GM12878 (cell line): Measurements from ENCODE around the gene PKD1. TPM values are rescaled to one million over a fixed set of nuclear protein-coding genes. Genes with fewer than 3 reads are reported as not detected.
"Not testable (repeated sequence)": the region's sequence is repeated elsewhere in the genome, so short reads cannot be mapped to it uniquely, and the experiment has no call there.

Source experiments
- ATAC-seq: fragments of 200-7000 bp; cut with Tn5 transposase; 3 replicates; pipeline ENCODE4 v1.9.1; 2020; ENCODE audit warnings: mild to moderate bottlenecking, moderate library complexity
- BruUV-seq: library from RNA; stranded (reverse); fragments of 400-500 nt; replicated peaks from 2 replicates; lab custom pipeline; 2021; lab: Mats Ljungman, UMichigan
- CTCF ChIA-PET: fragments of 300-600 bp; sonication (Branson Sonifier 250); formaldehyde crosslinking; extraction: SDS; loops from one replicate; lab custom pipeline; 2021; ENCODE audit warnings: inconsistent platforms; lab: Yijun Ruan, JAX
- POLR2A ChIA-PET: fragments of 350-600 bp; formaldehyde crosslinking; extraction: SDS; loops from one replicate; lab custom pipeline; 2021; ENCODE audit warnings: inconsistent platforms; lab: Charles Lee
- RAD21 ChIA-PET: fragments of 300-600 bp; sonication (Branson Sonifier 250); formaldehyde crosslinking; loops from one replicate; lab custom pipeline; 2023; ENCODE audit warnings: antibody characterized with exemption; ENCODE audit not compliant: unreplicated experiment; lab: Charles Lee
- SMC1A ChIA-PET: fragments of 300-600 bp; sonication (Branson Sonifier 250); formaldehyde crosslinking; loops from one replicate; lab custom pipeline; 2023; ENCODE audit not compliant: unreplicated experiment, uncharacterized antibody; lab: Charles Lee
- DNase-seq: peaks from one replicate; pipeline ENCODE4 v3.0.0-alpha.2; 2011; ENCODE audit warnings: low read depth, low spot score
- FAIRE-seq: peaks from 3 replicates; lab custom pipeline; 2011; peaks lifted over from hg19 to GRCh38; lab: Jason Lieb, UNC
- H2AFZ ChIP-seq: 2 replicates; pipeline ENCODE4 v1.6.0; 2011; ENCODE audit warnings: low read depth, low read length, control low read depth; ENCODE audit not compliant: control insufficient read depth
- H3K27ac ChIP-seq: 2 replicates; pipeline ENCODE4 v1.5.1; 2011; ENCODE audit warnings: control low read depth; ENCODE audit not compliant: control insufficient read depth, insufficient read depth
- H3K27me3 ChIP-seq, 2 experiments: replicated peaks in 1 of 2; 2 replicates each; pipeline versions ENCODE4 v1.6.0 to v1.6.1; 2011; ENCODE audit warnings: low read length in 1 of 2; ENCODE audit not compliant: control insufficient read depth in 2 of 2, insufficient read depth in 2 of 2
- H3K36me3 ChIP-seq, 2 experiments: 2 replicates each; pipeline ENCODE4 v1.5.1; 2011; ENCODE audit warnings: low read length in 1 of 2; ENCODE audit not compliant: control insufficient read depth in 2 of 2, insufficient read depth in 2 of 2
- H3K4me1 ChIP-seq: 2 replicates; pipeline ENCODE4 v1.6.1; 2011; ENCODE audit warnings: mild to moderate bottlenecking, low read length, moderate library complexity, mixed read lengths; ENCODE audit not compliant: control insufficient read depth, insufficient read depth
- H3K4me2 ChIP-seq: 2 replicates; pipeline ENCODE4 v1.6.0; 2011; ENCODE audit warnings: control low read depth; ENCODE audit not compliant: control insufficient read depth, insufficient read depth
- H3K4me3 ChIP-seq: fragments of 200-600 bp; sonication (generic); 2 replicates; pipeline ENCODE4 v1.5.1; 2016
- H3K79me2 ChIP-seq: 2 replicates; pipeline ENCODE4 v1.6.0; 2011; ENCODE audit warnings: low read length; ENCODE audit not compliant: control insufficient read depth, insufficient read depth
- H3K9ac ChIP-seq: 2 replicates; pipeline ENCODE4 v1.8.0; 2011; ENCODE audit warnings: low read length, control low read depth, mixed read lengths; ENCODE audit not compliant: control insufficient read depth, insufficient read depth
- H3K9me3 ChIP-seq: replicated peaks from 3 replicates; pipeline ENCODE4 v1.5.1; 2011; ENCODE audit warnings: mild to moderate bottlenecking, low read length; ENCODE audit not compliant: control insufficient read depth, insufficient read depth
- H4K20me1 ChIP-seq: 2 replicates; pipeline ENCODE4 v1.6.0; 2011; ENCODE audit not compliant: control insufficient read depth, insufficient read depth
- POU2F2 ChIP-seq: IDR thresholded peaks from 3 replicates; pipeline ENCODE4 v1.6.1; 2011; ENCODE audit warnings: low read depth, mild to moderate bottlenecking, low read length, borderline replicate concordance
- SIX5 ChIP-seq: IDR thresholded peaks from 2 replicates; pipeline ENCODE4 v1.6.1; 2011; ENCODE audit warnings: mild to moderate bottlenecking, low read depth, low read length, moderate library complexity; ENCODE audit not compliant: severe bottlenecking
- SUPT20H ChIP-seq: IDR thresholded peaks from 2 replicates; pipeline ENCODE4 v1.6.1; 2011; ENCODE audit warnings: low read depth, mild to moderate bottlenecking, low read length, moderate library complexity, borderline replicate concordance; ENCODE audit not compliant: control insufficient read depth
- TAF1 ChIP-seq: IDR thresholded peaks from 2 replicates; pipeline ENCODE4 v1.6.1; 2011; ENCODE audit warnings: mild to moderate bottlenecking, low read depth, low read length, borderline replicate concordance
- ZNF217 ChIP-seq: fragments of 450-650 bp; IDR thresholded peaks from 2 replicates; pipeline ENCODE4 v1.6.1; 2017; ENCODE audit warnings: antibody characterized with exemption, mild to moderate bottlenecking
- WGBS: methylation state at CpG from one replicate; pipeline ENCODE4 v1.1.6; 2016; ENCODE audit warnings: low lambda C conversion rate; ENCODE audit not compliant: insufficient replicate concordance, insufficient coverage; ENCODE audit errors: missing lambda C conversion rate; 5-methylcytosine and 5-hydroxymethylcytosine counted together
- in situ Hi-C: fragments of 300-500 bp; cut with MboI; formaldehyde crosslinking; loops from 9 replicates; pipeline ENCODE4 v1.14.3; 2018; ENCODE audit warnings: mixed read lengths
- intact Hi-C: fragments of 100-400 bp; cut with micrococcal nuclease; formaldehyde crosslinking; loops from one replicate; pipeline ENCODE4 v1.14.2; 2022; ENCODE audit not compliant: unreplicated experiment
- polyA plus RNA-seq, 11 experiments: library from polyadenylated mRNA; depleted of rRNA in 4 of 11; unstranded in 6 of 11; stranded (reverse) in 5 of 11; fragments of >200 nt; fragmentation: Nextera tagmentation in 4 of 11; fragmentation: Illumina TruSeq in 1 of 11; extraction: Ambion mirVana in 4 of 11; extraction: Trizol in 1 of 11; gene quantifications; 1 replicate in 1 of 11; 2 replicates in 10 of 11; pipeline versions ENCODE4 v1.2.1 to v1.2.3, GENCODE V29; 2011 to 2016; ENCODE audit warnings: inconsistent platforms in 2 of 11, missing spikeins in 2 of 11, low read depth in 1 of 11
- total RNA-seq, 4 experiments: library from RNA; depleted of rRNA in 3 of 4; stranded (reverse); fragments of >200 nt in 3 of 4; fragmentation: Illumina TruSeq in 1 of 4; extraction: Trizol in 1 of 4; gene quantifications; 2 replicates each; pipeline versions ENCODE4 v1.2.1 to v1.2.3, GENCODE V29; 2013 to 2021

The PKD1 gene
- total and polyA plus RNA-seq, 10 of the 15 experiments (the other 5 are each of a cell fraction or from before 2014, with no cell fraction given), result 0.11 to 62.0 (median 6.1) TPM

DNA sequence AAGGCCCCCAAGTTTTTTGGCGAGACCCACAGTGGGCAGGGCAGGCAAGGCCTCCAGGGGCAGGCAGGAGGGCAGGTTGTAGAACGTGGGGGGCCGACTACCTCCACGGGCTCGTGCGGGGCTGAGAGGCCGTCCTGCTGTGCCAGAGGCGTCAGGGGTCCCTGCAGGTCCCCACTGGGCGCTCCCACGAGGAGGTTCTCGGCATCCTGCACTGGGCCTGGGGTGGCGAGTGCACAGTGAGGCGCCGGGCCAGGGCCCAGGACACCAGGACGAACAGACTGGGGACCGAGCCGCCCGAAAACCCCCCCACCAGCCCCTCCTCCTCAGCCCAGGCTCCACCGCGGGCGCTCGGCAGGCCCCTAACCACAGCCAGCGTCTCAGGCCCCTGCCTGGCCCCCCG, 19.3 kb downstream of the PKD1 start:
- H3K79me2 ChIP-seq, H3K4me3 ChIP-seq, POLR2A ChIA-PET, H3K27me3 ChIP-seq, in situ Hi-C loops, H2AFZ ChIP-seq, intact Hi-C loops, H3K9me3 ChIP-seq, ATAC-seq, RAD21 ChIA-PET, H3K9ac ChIP-seq, SMC1A ChIA-PET, H3K36me3 ChIP-seq, BruUV-seq, H3K27ac ChIP-seq, H4K20me1 ChIP-seq, CTCF ChIA-PET, H3K4me1 ChIP-seq, FAIRE-seq, DNase-seq, H3K4me2 ChIP-seq: not testable (repeated sequence)
- WGBS, result 79% methylated on average over 14 of the region's 24 CpGs

- RAD21 ChIA-PET, result no interaction called here
- 93% methylated on average over 10 of the region's 13 CpGs for whole genome bisulfite sequencing
Measured at GRCh38 chr16:2115591-2115973, 20.1 kb downstream of the PKD1 start.

GRCh38 chr16:2114885-2115590, 20.7 kb downstream of the PKD1 start:
- CTCF ChIA-PET, in situ Hi-C loops, RAD21 ChIA-PET, SMC1A ChIA-PET, ATAC-seq, H4K20me1 ChIP-seq, DNase-seq, H3K27ac ChIP-seq, intact Hi-C loops, H3K36me3 ChIP-seq, BruUV-seq, H2AFZ ChIP-seq, H3K79me2 ChIP-seq, POLR2A ChIA-PET, H3K4me3 ChIP-seq, H3K9me3 ChIP-seq, FAIRE-seq, H3K4me1 ChIP-seq, H3K27me3 ChIP-seq, H3K4me2 ChIP-seq, H3K9ac ChIP-seq: not testable (repeated sequence)
- WGBS, result 91% methylated on average over 23 of the region's 34 CpGs

More at GRCh38 chr16:2115591-2115973, 20.1 kb downstream of the PKD1 start:
- FAIRE-seq (no peak), DNase-seq (no peak), ATAC-seq (no peak)
- TF ChIP-seq POU2F2 (no peak), SIX5 (no peak), SUPT20H (no peak), TAF1 (no peak), ZNF217 (no peak)
- Histone ChIP-seq H3K4me1 (no peaks in the 10 kb centered on the region), H3K27me3 (no peaks in the 10 kb centered on the region), H3K4me3 (no peak overlapping the region), H3K27ac (no peak overlapping the region), H3K36me3 (no peaks in the 10 kb centered on the region; a peak in 1 of 4 replicates), H3K79me2 (no peaks in the 10 kb centered on the region), H4K20me1 (no peaks in the 10 kb centered on the region), H3K9ac (no peak overlapping the region), H3K9me3 (no peaks in the 10 kb centered on the region), H2AFZ (no peak overlapping the region), H3K4me2 (no peak overlapping the region)
- no TSS peak for BruUV-seq
- POLR2A ChIA-PET, result no interaction called here
- CTCF ChIA-PET, result no interaction called here
- intact Hi-C loops (no loop called here), in situ Hi-C loops (no loop called here)
- SMC1A ChIA-PET, result no interaction called here
